HEK293 (cell line): ENCODE results near the gene HINT1.

Experiments used
- CTCF ChIP-seq: fragments of 450-650 bp; formaldehyde crosslinking; IDR thresholded peaks from 2 replicates; pipeline ENCODE4 v1.5.1; 2016; ENCODE audit warnings: missing biosample characterization, missing genetic modification characterization
- PRDM6 ChIP-seq: fragments of 450-650 bp; formaldehyde crosslinking; IDR thresholded peaks from 2 replicates; pipeline ENCODE4 v1.5.1; 2017; ENCODE audit warnings: missing biosample characterization, missing genetic modification characterization
- REST ChIP-seq: fragments of 450-650 bp; formaldehyde crosslinking; IDR thresholded peaks from 2 replicates; pipeline ENCODE4 v1.5.1; 2016; ENCODE audit warnings: missing biosample characterization, missing genetic modification characterization
- TCF7L2 ChIP-seq: IDR thresholded peaks from 2 replicates; pipeline ENCODE4 v1.6.1; 2011; ENCODE audit warnings: low read depth, mild to moderate bottlenecking, inconsistent platforms, low read length, moderate library complexity, borderline replicate concordance
- ZFHX2 ChIP-seq: fragments of 450-650 bp; formaldehyde crosslinking; conservative IDR thresholded peaks from 2 replicates; pipeline ENCODE4 v1.5.1; 2016; ENCODE audit warnings: missing biosample characterization, missing genetic modification characterization
- ZNF169 ChIP-seq: fragments of 450-650 bp; formaldehyde crosslinking; IDR thresholded peaks from 2 replicates; pipeline ENCODE4 v1.5.1; 2016; ENCODE audit warnings: missing biosample characterization, missing genetic modification characterization
- ZNF561 ChIP-seq: fragments of 450-650 bp; IDR thresholded peaks from 2 replicates; pipeline ENCODE4 v1.5.1; 2018; ENCODE audit warnings: missing biosample characterization, missing genetic modification characterization, borderline replicate concordance
- ZNF626 ChIP-seq: fragments of 450-650 bp; sonication (Bioruptor Pico); formaldehyde crosslinking; IDR thresholded peaks from 2 replicates; pipeline ENCODE4 v1.5.1; 2018; ENCODE audit warnings: missing biosample characterization, missing genetic modification characterization, inconsistent platforms
- TF ChIP-seq, protein P1 (sequence below): fragments of 450-650 bp; formaldehyde crosslinking; IDR thresholded peaks from 2 replicates; pipeline ENCODE4 v1.5.1; 2016; ENCODE audit warnings: missing biosample characterization, missing genetic modification characterization, low read depth

GRCh38 chr5:131160134-131160533, 4.9 kb downstream of the HINT1 start:
- TF ChIP-seq CTCF (tag by site-specific recombination) (no peak), ZNF169 (no peak), REST (tag by site-specific recombination) (no peak), ZFHX2 (no peak), ZNF626 (tag by site-specific recombination) (no peak), TCF7L2 (no peak), ZNF561 (no peak), PRDM6 (no peak)
- TF ChIP-seq, protein P1, sequence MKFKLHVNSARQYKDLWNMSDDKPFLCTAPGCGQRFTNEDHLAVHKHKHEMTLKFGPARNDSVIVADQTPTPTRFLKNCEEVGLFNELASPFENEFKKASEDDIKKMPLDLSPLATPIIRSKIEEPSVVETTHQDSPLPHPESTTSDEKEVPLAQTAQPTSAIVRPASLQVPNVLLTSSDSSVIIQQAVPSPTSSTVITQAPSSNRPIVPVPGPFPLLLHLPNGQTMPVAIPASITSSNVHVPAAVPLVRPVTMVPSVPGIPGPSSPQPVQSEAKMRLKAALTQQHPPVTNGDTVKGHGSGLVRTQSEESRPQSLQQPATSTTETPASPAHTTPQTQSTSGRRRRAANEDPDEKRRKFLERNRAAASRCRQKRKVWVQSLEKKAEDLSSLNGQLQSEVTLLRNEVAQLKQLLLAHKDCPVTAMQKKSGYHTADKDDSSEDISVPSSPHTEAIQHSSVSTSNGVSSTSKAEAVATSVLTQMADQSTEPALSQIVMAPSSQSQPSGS = no peak
